Measurements from ENCODE around the gene CYP2J2. TPM values are rescaled to one million over a fixed set of nuclear protein-coding genes. Genes with fewer than 3 reads are reported as not detected.
"Not testable (repeated sequence)": the region's sequence is repeated elsewhere in the genome, so short reads cannot be mapped to it uniquely, and the experiment has no call there.

The CYP2J2 gene
- polyA plus RNA-seq, 1 donor: 93.5 TPM

DNA sequence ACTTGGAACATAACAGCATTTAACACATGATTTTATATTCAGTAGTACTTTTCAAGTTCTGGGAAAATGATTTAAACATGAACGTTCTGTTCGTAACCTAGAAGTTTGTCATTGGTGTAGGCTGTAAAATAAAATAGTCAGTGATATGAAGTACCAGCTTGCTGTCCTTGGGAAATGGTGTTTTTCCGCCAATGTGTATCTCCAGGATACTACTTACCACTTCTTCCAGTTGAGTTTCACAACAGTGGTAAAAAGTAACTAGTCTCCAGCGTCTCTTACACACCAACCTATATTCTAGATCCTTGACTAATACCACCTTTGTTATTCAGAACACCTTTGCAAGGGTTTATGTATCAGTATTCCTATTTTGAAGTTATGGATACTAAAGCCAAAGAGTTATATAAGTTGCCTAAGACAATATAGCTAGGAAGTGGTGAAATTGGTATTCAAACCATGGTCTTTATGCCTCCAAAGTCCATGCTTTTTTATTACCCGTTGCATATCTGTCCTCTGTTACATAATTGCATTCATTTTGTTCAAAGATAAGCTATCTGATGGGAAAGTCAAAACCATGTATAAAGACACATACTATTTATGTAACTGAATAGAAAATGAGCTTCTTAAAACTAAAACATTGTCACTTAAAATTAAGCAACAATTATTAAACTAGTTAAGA, 68.8 kb downstream of the CYP2J2 start:
- DNase-seq: no peak

DNA sequence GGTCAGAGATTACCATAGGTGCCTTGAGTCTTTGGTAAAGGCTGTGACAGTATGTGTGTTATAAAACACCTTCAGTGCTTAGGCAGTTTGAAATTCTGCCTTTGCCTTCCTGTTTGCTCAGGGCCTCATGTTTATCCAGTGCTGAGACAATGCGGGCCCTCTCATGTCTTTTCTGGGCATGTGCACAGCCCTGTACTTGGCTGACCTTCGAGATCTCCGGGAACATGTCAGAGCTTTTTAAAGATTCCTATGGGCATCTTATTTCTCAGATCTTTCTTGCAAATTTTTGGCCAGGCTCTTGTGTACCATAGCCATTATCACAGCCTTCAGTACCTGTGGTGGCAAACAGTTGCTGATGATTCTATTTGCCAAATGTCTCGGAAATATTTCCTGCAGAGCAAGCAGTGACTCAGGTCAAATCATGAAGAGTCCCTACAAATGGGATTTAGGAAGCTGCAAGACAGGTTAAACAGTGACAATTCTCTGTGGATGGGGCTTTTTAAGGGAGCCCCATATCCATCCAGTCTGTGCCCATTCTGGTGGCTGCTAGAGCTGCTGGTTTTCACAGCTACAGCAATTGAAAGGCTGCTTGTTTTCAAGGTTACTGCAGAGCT, 69.7 kb downstream of the CYP2J2 start:
- DNase-seq: no peak

DNA sequence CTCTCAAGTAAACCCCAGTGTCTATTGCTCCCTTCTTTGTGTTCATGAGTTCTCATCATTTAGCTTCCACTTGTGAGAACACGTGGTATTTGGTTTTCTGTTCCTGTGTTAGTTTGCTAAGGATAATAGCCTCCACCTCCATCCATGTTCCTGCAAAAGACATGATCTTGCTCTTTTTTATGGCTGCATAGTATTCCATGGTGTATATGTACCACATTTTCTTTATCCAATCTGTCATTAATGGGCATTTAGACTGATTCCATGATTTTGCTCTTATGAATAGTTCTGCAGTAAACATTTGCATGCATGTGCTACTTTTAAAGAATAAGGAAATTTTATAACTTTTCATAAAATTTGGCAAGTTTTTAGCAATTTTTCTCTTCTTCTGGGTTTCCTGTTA, 71.3 kb downstream of the CYP2J2 start:
- DNase-seq: not testable (repeated sequence)

DNA sequence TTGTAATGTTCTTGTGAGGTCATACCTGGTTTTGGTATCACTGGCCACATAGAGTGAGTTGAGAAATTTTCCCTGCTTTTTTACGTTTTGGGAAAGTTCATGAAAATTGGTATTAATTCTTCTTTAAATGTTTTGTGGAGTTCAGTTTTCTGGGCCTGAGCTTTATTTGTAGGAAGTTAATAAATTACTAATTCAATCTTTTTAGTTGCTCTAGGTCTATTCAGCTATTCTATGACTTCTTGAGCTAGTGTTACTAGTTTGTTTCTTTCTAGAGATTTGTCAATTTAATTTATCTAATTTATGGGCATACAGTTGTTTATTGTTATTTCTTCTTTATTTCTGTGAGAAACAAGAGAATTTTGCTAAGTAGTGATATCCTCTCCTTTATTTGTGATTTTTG, 74.5 kb downstream of the CYP2J2 start:
- no peak for DNase-seq

DNA sequence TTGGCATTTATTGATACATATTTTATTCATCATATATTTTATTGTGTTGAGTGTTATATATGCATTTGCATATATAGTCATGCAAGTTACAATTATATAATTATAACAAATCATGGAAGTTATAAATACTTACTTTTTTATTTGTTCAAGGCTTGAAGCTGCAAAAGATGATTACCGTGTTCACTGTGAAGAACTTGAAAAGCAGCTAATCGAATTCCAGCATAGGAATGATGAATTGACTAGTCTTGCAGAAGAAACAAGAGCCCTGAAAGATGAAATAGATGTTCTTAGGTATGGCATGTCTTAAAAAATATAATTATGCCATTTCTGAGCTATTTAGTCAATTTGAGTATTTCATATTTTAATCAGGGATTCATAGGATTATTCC, 79.7 kb downstream of the CYP2J2 start:
- no peak for DNase-seq

DNA sequence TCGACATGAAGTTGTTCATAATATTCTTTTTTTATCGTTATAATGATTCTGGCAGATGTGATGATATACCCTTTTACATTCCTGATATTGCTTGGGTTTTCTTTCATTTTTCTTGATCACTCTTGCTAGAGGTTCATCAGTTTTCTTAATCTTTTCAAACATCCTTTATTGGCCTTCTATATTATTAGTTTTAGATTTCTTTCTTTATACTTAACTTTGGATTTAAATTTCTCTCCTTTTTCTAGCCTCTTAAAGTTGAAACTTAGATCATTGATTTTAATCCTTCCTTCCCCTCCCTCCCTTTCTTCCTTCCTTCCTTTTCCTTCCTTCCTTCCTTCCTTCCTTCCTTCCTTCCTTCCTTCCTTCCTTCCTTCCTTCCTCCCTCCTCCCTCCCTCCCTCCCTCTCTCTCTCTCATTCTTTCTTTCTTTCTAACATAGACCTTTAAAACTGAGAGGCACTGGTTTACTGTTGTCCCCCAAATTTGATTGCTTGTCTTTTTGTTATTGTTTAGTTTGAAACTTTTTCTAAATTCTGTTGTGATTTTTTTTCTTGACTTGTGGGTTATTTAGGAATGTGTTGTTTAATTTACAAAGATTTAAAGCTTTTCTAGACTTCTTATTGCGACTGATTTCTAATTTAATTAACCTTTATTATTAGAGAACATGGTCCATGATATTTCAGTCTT, 80.2 kb downstream of the CYP2J2 start:
- no peak for DNase-seq

DNA sequence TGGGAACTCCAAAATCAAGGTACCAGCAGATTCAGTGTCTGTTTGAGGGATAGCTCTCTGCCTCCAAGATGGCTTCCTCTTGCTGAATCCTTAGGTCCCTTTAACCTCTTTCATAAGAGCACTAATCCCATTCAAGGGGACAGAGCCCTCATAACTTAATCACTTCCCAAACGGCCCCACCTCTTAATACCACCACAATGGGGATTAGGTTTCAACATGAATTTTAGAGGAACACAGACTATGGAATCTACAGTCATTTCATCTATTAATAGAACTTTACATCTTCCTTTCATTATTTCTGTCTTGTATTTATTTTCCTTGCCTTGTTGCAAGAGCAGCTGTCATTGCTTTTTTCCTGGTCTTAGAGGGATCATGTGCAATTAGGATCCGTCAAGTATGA, 81.5 kb downstream of the CYP2J2 start:
- no peak for DNase-seq

Other genes starting within 250 kb of the CYP2J2 start
- gene HOOK1, start 111.8 kb downstream of the CYP2J2 start, polyA plus RNA-seq (ENCODE audit: insufficient read length): 4.1 TPM
- gene C1orf87, start 147.0 kb upstream of the CYP2J2 start, polyA plus RNA-seq (ENCODE audit: insufficient read length): 1.7 TPM

Data from hindlimb muscle (tissue), 1 donor.